ENCODE measurements around the gene IPP.

GRCh38 chr1:45667321-45668111, 82.9 kb downstream of the IPP start:
- TF ChIP-seq POLR2A (IDR thresholded peaks at IDR 0.05) (no peak), CTCF (IDR thresholded peaks at IDR 0.05) (no peak), POLR2AphosphoS5 (IDR thresholded peaks at IDR 0.05) (no peak)

All from suprapubic skin (tissue), 4 donors.